KG1 (cell line): ENCODE results near the gene ZBED2.
"Not testable (repeated sequence)": the region's sequence is repeated elsewhere in the genome, so short reads cannot be mapped to it uniquely, and the experiment has no call there.

Source experiments
- DNase-seq: peaks from one replicate; lab custom pipeline; 2025; lab: John Stamatoyannopoulos, UW

The ZBED2 gene

GRCh38 chr3:111595232-111595631 is at the start of gene ZBED2:
Gene ZBED2, minus strand, starts transcription at chr3:111595346. Its CDS starts 1,145 bp downstream, at chr3:111594201.
- no peak for DNase-seq

- no peak for DNase-seq
Measured at GRCh38 chr3:111639316-111639715, 44.2 kb upstream of the ZBED2 start.

GRCh38 chr3:111636366-111636885 is 41.3 kb upstream of the ZBED2 start:
- DNase-seq = no peak

- no peak for DNase-seq
Measured at GRCh38 chr3:111635403-111635802, 40.3 kb upstream of the ZBED2 start.

- not testable (repeated sequence) for DNase-seq
Measured at GRCh38 chr3:111630638-111631037, 35.5 kb upstream of the ZBED2 start.

GRCh38 chr3:111629018-111629417 is 33.9 kb upstream of the ZBED2 start:
- DNase-seq = not testable (repeated sequence)

- no peak for DNase-seq
Measured at GRCh38 chr3:111627092-111627491, 31.9 kb upstream of the ZBED2 start.

- DNase-seq = no peak
Measured at GRCh38 chr3:111621535-111621934, 26.4 kb upstream of the ZBED2 start.

GRCh38 chr3:111619833-111620232 is 24.7 kb upstream of the ZBED2 start:
- DNase-seq = no peak

GRCh38 chr3:111618945-111619344 is 23.8 kb upstream of the ZBED2 start:
- no peak for DNase-seq

GRCh38 chr3:111617912-111618601 is 22.9 kb upstream of the ZBED2 start:
- no peak for DNase-seq

GRCh38 chr3:111617406-111617805 is 22.3 kb upstream of the ZBED2 start:
- DNase-seq = no peak

- no peak for DNase-seq
Measured at GRCh38 chr3:111616417-111617105, 21.4 kb upstream of the ZBED2 start.

GRCh38 chr3:111615880-111616279 is 20.7 kb upstream of the ZBED2 start:
- no peak for DNase-seq

GRCh38 chr3:111613294-111613693 is 18.1 kb upstream of the ZBED2 start:
- no peak for DNase-seq

- no peak for DNase-seq
Measured at GRCh38 chr3:111610612-111611054, 15.5 kb upstream of the ZBED2 start.

- DNase-seq = no peak
Measured at GRCh38 chr3:111610189-111610588, 15.0 kb upstream of the ZBED2 start.

GRCh38 chr3:111609700-111610099 is 14.6 kb upstream of the ZBED2 start:
- no peak for DNase-seq

GRCh38 chr3:111608383-111608782 is 13.2 kb upstream of the ZBED2 start:
- no peak for DNase-seq

- no peak for DNase-seq
Measured at GRCh38 chr3:111607240-111607920, 12.2 kb upstream of the ZBED2 start.

- no peak for DNase-seq
Measured at GRCh38 chr3:111605493-111605892, 10.3 kb upstream of the ZBED2 start.

- DNase-seq = no peak
Measured at GRCh38 chr3:111605018-111605417, 9.9 kb upstream of the ZBED2 start.

GRCh38 chr3:111604119-111604518 is 9.0 kb upstream of the ZBED2 start:
- DNase-seq = no peak
